ENCODE measurements around the gene LRP1.

The LRP1 gene

GRCh38 chr12:57138526-57139272 lies 10.4 kb downstream of the LRP1 start:
- no peak for DNase-seq

DNA sequence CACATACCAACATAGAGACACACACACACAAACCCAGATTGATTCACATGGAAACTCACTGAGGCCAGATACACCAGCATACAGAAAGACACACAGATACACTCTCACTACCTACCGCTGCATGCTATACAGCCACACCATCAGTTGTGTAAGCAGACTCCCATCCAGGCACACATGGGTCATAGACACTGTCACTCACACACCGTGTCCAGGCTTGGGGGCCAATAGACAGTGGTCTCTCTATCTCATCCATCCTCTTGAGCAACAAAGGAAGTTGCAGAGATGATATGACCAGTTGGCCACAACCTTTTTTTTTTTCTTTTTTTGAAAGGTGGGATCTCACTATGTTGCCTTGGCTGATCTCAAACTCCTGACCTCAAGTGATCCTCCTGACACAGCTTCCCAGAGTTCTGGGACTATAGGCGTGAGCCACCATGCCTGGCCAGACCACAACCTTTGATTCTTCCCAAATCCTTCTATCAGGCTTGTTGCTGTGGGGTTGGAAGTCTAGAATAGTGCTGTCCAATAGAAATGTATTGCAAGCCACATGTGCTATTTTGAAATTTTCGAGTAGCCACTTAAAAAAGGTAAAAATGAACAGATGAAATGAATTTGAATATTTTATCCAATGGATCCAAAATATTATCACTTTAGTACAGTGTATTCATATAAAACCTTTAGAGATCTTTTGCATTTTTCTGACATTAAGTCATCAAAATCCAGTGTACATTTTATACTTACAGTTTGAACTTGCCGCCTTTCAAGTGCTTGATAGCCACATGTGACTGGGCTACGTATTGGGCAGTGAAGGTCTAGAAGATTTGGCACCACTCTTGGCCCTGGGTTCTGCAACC lies 11.7 kb downstream of the LRP1 start:
- DNase-seq: no peak

GRCh38 chr12:57141249-57141648 lies 13.0 kb downstream of the LRP1 start:
- no peak for DNase-seq

DNA sequence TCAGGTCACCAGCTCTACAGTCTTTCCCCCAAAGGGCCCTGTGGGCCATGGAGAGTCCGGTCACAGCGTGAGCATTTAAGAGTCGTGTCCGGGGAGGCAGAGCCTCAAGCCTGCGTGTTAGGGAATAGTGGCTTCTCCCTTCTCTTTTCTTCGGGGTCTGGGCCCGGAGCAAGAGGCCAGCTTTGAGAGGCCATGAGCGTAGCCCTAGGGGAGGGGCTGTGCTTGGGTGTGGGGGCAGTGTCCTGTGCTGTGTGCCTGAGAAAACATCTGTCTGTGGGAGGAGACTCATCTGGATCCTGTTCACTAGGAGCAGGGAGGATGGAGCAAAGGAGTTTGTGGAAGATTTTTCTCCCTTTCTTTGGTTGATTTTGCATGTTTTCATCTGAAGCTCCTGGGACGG lies 13.8 kb downstream of the LRP1 start:
- no peak for DNase-seq

DNA sequence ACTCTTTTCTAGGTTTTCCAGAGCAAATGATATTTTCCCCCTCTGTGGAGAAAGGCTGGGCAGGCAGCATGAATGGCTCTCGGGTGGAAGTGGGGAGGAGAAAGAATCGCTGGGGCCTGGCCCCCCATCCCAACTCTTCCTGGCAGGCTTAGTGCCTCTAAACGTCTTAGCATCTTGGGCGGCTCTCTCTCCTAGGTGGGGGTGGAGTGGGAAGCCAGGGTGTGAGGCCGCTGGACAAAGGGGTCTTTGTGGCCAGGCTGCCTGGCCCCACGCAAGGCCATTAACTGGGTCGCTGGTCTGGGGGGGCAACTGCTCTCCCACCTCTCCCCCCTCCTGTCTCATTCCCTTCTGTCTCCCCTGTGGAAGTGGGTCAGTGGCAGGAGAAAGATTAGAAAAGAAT lies 14.4 kb downstream of the LRP1 start:
- no peak for DNase-seq

DNA sequence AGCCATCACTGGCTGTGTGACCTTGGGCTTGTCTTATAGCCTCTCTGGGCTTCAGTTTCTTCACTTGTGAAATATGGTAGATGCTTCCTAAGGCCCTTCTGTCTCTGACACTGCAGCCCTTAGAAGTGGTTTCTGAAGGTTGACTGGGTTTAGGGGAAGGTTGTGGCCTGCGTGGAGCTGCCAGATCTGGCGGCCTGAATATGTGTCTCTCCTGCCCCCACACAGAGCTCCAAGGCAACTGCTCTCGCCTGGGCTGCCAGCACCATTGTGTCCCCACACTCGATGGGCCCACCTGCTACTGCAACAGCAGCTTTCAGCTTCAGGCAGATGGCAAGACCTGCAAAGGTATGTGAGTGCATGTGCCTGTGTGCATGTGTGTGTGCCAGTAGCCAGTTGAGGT lies 15.2 kb downstream of the LRP1 start:
- no peak for DNase-seq

GRCh38 chr12:57145460-57146059 lies 17.3 kb downstream of the LRP1 start:
- no peak for DNase-seq

GRCh38 chr12:57146092-57146491 lies 17.8 kb downstream of the LRP1 start:
- DNase-seq: no peak

- DNase-seq: no peak
Observed at GRCh38 chr12:57146961-57147944, 19.0 kb downstream of the LRP1 start, which contains the start of gene LRP1-AS. Gene LRP1-AS, minus strand, starts transcription at chr12:57147619.

GRCh38 chr12:57148469-57149244 lies 20.4 kb downstream of the LRP1 start:
- no peak for DNase-seq

- no peak for DNase-seq
Observed at GRCh38 chr12:57149245-57149900, 21.1 kb downstream of the LRP1 start.

- DNase-seq: no peak
Observed at GRCh38 chr12:57150400-57151000, 22.2 kb downstream of the LRP1 start.

DNA sequence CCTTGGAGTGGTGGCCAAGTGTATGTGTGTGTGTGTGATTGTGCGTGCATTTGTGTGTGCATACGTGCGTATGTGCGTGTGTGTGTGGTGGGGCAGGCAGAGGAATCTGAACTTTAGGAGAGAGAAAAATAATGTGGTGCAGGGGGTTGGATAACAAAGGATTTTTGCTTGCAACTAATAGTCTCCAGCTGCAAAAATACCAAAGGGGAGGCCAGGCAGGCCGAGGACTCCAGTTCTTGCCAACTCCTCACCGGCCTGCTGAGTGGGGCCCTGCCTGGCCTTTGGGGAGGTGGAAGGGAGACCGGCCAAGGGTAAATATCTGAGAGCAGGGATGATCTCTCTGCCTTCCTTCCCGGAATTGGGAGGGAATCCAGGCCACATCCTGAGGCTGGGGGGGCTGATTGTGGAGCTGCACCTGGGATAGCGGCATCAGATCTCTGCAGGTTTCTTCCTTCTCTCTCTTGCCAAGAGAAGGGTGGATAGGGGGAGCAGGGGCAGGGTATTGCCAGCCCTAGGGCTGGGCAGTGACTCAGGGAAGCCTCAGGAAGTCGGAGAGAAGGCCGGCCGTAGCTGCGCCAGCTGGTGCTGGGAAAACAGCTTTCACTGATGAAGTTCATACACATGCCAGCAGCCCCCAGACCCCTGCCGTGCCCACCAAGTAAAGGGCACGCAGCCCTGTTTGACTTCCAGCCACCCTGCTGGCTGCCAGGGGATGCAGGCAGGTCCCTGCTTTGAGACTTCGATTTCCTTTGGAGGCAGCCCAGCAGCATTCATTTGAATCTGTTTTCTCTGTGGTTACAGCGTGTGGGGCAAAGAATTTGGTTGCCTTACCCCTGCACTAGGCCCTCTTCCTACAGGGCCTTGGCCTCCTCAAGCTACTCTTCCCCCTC lies 23.7 kb downstream of the LRP1 start:
- DNase-seq: no peak

DNA sequence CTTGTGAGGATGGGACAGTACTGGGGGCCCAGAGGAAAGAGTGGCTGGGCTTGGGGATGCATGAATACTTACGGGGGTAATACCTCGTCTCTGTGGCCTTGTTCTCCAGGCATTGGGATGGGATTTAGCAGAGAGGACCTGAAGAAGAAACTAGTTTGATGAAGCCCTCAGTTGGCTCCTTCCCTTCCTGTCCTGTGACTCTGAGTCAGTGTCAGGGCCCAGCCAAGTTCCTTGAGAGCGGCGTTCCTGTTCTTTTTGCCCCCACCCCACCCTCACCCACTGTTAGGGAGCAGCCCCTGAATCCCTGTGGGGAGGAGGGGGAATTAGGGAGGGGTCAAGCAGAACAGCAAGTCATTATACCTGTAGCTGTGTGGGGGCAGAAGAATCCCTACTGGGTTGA lies 24.4 kb downstream of the LRP1 start:
- DNase-seq: no peak

DNA sequence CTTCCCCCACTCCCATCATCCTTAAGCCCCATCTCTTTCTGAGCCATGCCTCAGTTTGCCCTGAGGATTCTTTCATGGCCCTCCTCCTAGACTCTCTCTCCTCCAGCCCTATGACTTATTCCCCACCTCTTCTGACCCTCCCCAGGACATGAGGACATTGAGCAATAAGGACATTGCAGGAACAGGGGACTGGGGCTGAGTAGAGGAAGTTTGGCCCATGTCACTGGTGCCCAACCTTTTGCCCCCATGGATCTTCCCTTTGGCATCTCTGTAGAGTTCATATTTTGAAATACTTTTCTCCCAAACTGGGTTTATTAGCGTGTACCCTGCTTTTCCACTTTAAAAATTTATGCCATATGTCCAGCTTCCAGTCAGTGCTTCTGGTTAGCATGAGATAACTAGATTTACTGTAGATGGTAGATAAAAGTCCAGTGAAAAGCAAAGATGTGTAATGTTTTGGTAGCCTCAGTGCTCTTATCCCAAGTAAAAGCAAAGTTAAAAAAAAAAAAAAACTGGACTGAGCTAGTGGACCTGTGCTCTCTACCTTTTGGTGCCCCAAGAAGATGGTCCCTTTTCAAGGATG lies 25.2 kb downstream of the LRP1 start:
- DNase-seq: no peak

GRCh38 chr12:57154076-57154475 lies 25.8 kb downstream of the LRP1 start:
- no peak for DNase-seq

- DNase-seq: no peak
Observed at GRCh38 chr12:57154804-57155434, 26.6 kb downstream of the LRP1 start.

- no peak for DNase-seq
Observed at GRCh38 chr12:57156701-57157403, 28.6 kb downstream of the LRP1 start.

Measured in NCI-H2107 (cell line).